HepG2 (cell line): Measurements from ENCODE around the gene SLC17A9. TPM values are rescaled to one million over a fixed set of nuclear protein-coding genes. Genes with fewer than 3 reads are reported as not detected.

ENCODE experiments used
- ATAC-seq: fragments of 200-7000 bp; cut with Tn5 transposase; 3 replicates; pipeline ENCODE4 v1.9.1; 2020; ENCODE audit warnings: mild to moderate bottlenecking, moderate library complexity
- BruUV-seq: library from RNA; stranded (reverse); fragments of 400-500 nt; replicated peaks from 2 replicates; lab custom pipeline; 2021; lab: Mats Ljungman, UMichigan
- CTCF ChIA-PET: fragments of 300-600 bp; formaldehyde crosslinking; extraction: SDS; loops from one replicate; lab custom pipeline; 2021; ENCODE audit warnings: low total read pairs, inconsistent platforms, low intra/inter-chr PET ratio; lab: Yijun Ruan, JAX
- POLR2A ChIA-PET: fragments of 350-600 bp; sonication (Branson Sonifier 250); formaldehyde crosslinking; loops from one replicate; lab custom pipeline; 2020; ENCODE audit warnings: antibody characterized with exemption, inconsistent platforms; lab: Yijun Ruan, JAX
- DNase-seq: peaks from one replicate; pipeline ENCODE4 v3.0.0-alpha.2; 2015; ENCODE audit warnings: low spot score
- FAIRE-seq: peaks from 3 replicates; lab custom pipeline; 2011; peaks lifted over from hg19 to GRCh38; lab: Jason Lieb, UNC
- H2AFZ ChIP-seq: one replicate; pipeline ENCODE4 v1.6.1; 2011; ENCODE audit warnings: low read length, inconsistent platforms
- H3K27ac ChIP-seq: fragments of 300-600 bp; 3 replicates; pipeline ENCODE4 v1.8.0; 2011; ENCODE audit warnings: mixed run types, mild to moderate bottlenecking, mixed read lengths, low read length, inconsistent platforms; ENCODE audit not compliant: insufficient read depth; ENCODE audit errors: extremely low read length
- H3K27me3 ChIP-seq, 2 experiments: fragments of 200-600 bp in 1 of 2; 2 replicates in 1 of 2; 3 replicates in 1 of 2; pipeline versions ENCODE4 v1.6.0 to v1.8.0; 2011; ENCODE audit warnings: low read length in 2 of 2, mild to moderate bottlenecking in 2 of 2, moderate library complexity in 2 of 2, inconsistent platforms in 1 of 2; ENCODE audit not compliant: insufficient read depth in 2 of 2, control insufficient read depth in 1 of 2
- H3K36me3 ChIP-seq, 2 experiments: fragments of 200-600 bp in 1 of 2; replicated peaks in 1 of 2; 2 replicates in 1 of 2; 3 replicates in 1 of 2; pipeline versions ENCODE4 v1.5.1 to v1.8.0; 2011; ENCODE audit warnings: low read length in 2 of 2, inconsistent platforms in 1 of 2; ENCODE audit not compliant: insufficient read depth in 2 of 2, control insufficient read depth in 1 of 2
- H3K4me1 ChIP-seq: 2 replicates; pipeline ENCODE4 v1.5.1; 2012; ENCODE audit warnings: low read length, inconsistent platforms; ENCODE audit not compliant: insufficient read depth
- H3K4me2 ChIP-seq: 2 replicates; pipeline ENCODE4 v1.6.0; 2011; ENCODE audit warnings: low read depth, low read length, inconsistent platforms
- H3K4me3 ChIP-seq, 3 experiments: fragments of 200-600 bp in 1 of 3; sonication (generic), shearing (Covaris generic) in 1 of 3; replicated peaks in 1 of 3; 2 replicates each; pipeline ENCODE4 v1.5.1; 2011 to 2016; ENCODE audit warnings: low read length in 3 of 3, inconsistent platforms in 2 of 3, low read depth in 2 of 3, mild to moderate bottlenecking in 2 of 3, control low read depth in 1 of 3, mixed read lengths in 1 of 3; ENCODE audit not compliant: insufficient read depth in 1 of 3
- H3K79me2 ChIP-seq: one replicate; pipeline ENCODE4 v1.6.1; 2011; ENCODE audit warnings: low read length, inconsistent platforms; ENCODE audit not compliant: insufficient read depth
- H3K9ac ChIP-seq: 2 replicates; pipeline ENCODE4 v1.6.0; 2011; ENCODE audit warnings: mild to moderate bottlenecking, low read depth, low read length, inconsistent platforms; ENCODE audit not compliant: insufficient read depth
- H3K9me3 ChIP-seq: 2 replicates; pipeline ENCODE4 v1.5.1; 2012; ENCODE audit warnings: mild to moderate bottlenecking, low read length
- H4K20me1 ChIP-seq: 2 replicates; pipeline ENCODE4 v1.6.0; 2011; ENCODE audit warnings: inconsistent platforms, mild to moderate bottlenecking, low read length, moderate library complexity; ENCODE audit not compliant: insufficient read depth
- ARID4A ChIP-seq: sonication (generic); formaldehyde crosslinking; IDR thresholded peaks from 2 replicates; pipeline ENCODE4 v1.5.0; 2020; ENCODE audit warnings: mild to moderate bottlenecking, missing genetic modification reagents, borderline replicate concordance
- ATF5 ChIP-seq: sonication (generic); formaldehyde crosslinking; IDR thresholded peaks from 2 replicates; pipeline ENCODE4 v1.4.0; 2020; ENCODE audit warnings: mild to moderate bottlenecking, low read depth, missing genetic modification reagents
- CREB1 ChIP-seq, 2 experiments: fragments of 450-650 bp in 1 of 2; IDR thresholded peaks; 2 replicates each; pipeline ENCODE4 v1.6.1; 2016 to 2017; ENCODE audit warnings: control low read depth in 1 of 2, mild to moderate bottlenecking in 1 of 2, missing compliant biosample characterization in 1 of 2, missing genetic modification characterization in 1 of 2
- EZH2 ChIP-seq: conservative IDR thresholded peaks from 2 replicates; pipeline ENCODE4 v1.6.1; 2012; ENCODE audit warnings: mild to moderate bottlenecking, low read depth, low read length, moderate library complexity
- GTF2F1 ChIP-seq: fragments of 150-350 bp; IDR thresholded peaks from 2 replicates; pipeline ENCODE4 v1.6.1; 2014; ENCODE audit warnings: low read length
- IRF2 ChIP-seq: IDR thresholded peaks from 2 replicates; pipeline ENCODE4 v1.6.1; 2018; ENCODE audit warnings: missing genetic modification reagents, missing compliant biosample characterization
- RARA ChIP-seq: IDR thresholded peaks from 2 replicates; pipeline ENCODE4 v1.6.1; 2016; ENCODE audit warnings: missing genetic modification reagents, missing compliant biosample characterization
- ZBTB40 ChIP-seq, 2 experiments: fragments of 450-650 bp in 1 of 2; sonication (generic) in 1 of 2; formaldehyde crosslinking in 1 of 2; IDR thresholded peaks; 2 replicates each; pipeline versions ENCODE4 v1.6.1 to v1.8.0; 2016 to 2022; ENCODE audit warnings: antibody characterized with exemption in 1 of 2, mild to moderate bottlenecking in 1 of 2, missing genetic modification reagents in 1 of 2
- WGBS: methylation state at CpG from one replicate; pipeline ENCODE4 v1.1.6; 2017; ENCODE audit warnings: low lambda C conversion rate; 5-methylcytosine and 5-hydroxymethylcytosine counted together
- in situ Hi-C: cut with HindIII; loops from 2 replicates; pipeline ENCODE4 v1.10.0; 2017; ENCODE audit warnings: low pct_unique_long_range_greater_than_20kb; ENCODE audit not compliant: extremely low pct_ligation_motif_present
- intact Hi-C: fragments of 100-400 bp; cut with micrococcal nuclease; formaldehyde crosslinking; loops from one replicate; pipeline ENCODE4 v1.10.0; 2022; ENCODE audit not compliant: unreplicated experiment
- polyA plus RNA-seq, 8 experiments: library from polyadenylated mRNA; depleted of rRNA in 3 of 8; stranded (reverse) in 7 of 8; unstranded in 1 of 8; fragments of >200 nt; fragmentation: Illumina TruSeq in 4 of 8; extraction: Trizol in 4 of 8; gene quantifications; 2 replicates each; pipeline versions ENCODE4 v1.2.1 to v1.2.3, GENCODE V29; 2011 to 2016; ENCODE audit warnings: low read depth in 4 of 8, missing spikeins in 1 of 8, mixed read lengths in 1 of 8; ENCODE audit not compliant: insufficient read depth in 1 of 8
- total RNA-seq, 5 experiments: library from RNA; depleted of rRNA; stranded (reverse); fragments of >200 nt; fragmentation: Illumina TruSeq; extraction: Trizol; gene quantifications; 2 replicates each; pipeline ENCODE4 v1.2.3, GENCODE V29; 2016; ENCODE audit warnings: low read depth in 1 of 5

The SLC17A9 gene
- total and polyA plus RNA-seq, 2 of the 13 experiments (the other 11 are each of a cell fraction or from before 2014, with no cell fraction given): 110 to 191 TPM

- TF ChIP-seq RARA (no peak), ARID4A (no peak), GTF2F1 (no peak), ATF5 (CRISPR knock-in tag) (no peak)
Observed at GRCh38 chr20:62986257-62986800, 33.8 kb downstream of the SLC17A9 start (continued).

GRCh38 chr20:62987114-62987513 lies 34.6 kb downstream of the SLC17A9 start:
- Histone ChIP-seq H4K20me1 (peaks cover 3% of the 10 kb centered on the region; the same call in 1 of the 2 replicates), H3K4me3 (no peak overlapping the region), H3K79me2 (no peaks in the 10 kb centered on the region), H3K9ac (no peak overlapping the region), H3K36me3 (no peaks in the 10 kb centered on the region), H3K27me3 (peaks cover 52 to 91% of the 10 kb centered on the region in 2 experiments), H3K4me2 (no peak overlapping the region), H3K4me1 (no peaks in the 10 kb centered on the region), H3K27ac (no peak overlapping the region), H3K9me3 (no peaks in the 10 kb centered on the region), H2AFZ (no peak overlapping the region)
- WGBS: 23% methylated on average over 10 of the region's 10 CpGs
- intact Hi-C loops: no loop called here
- ATAC-seq (no peak), FAIRE-seq (no peak), DNase-seq (no peak)
- ChIA-PET CTCF (no interaction called here), POLR2A (no interaction called here)
- BruUV-seq: no TSS peak
- in situ Hi-C loops: no loop called here
- peak; percentile 77 for TF ChIP-seq EZH2
- peak; percentile 99 for TF ChIP-seq CREB1 (IDR thresholded peaks at IDR 0.05)
- TF ChIP-seq CREB1 (CRISPR knock-in tag; IDR thresholded peaks at IDR 0.05): no peak
- no peak for TF ChIP-seq IRF2
- no peak for TF ChIP-seq ZBTB40 (IDR thresholded peaks at IDR 0.05)
- TF ChIP-seq ZBTB40 (CRISPR knock-in tag; IDR thresholded peaks at IDR 0.05): no peak
